Measurements from ENCODE around the gene CLEC1A. TPM values are rescaled to one million over a fixed set of nuclear protein-coding genes. Genes with fewer than 3 reads are reported as not detected.

The CLEC1A gene
- total RNA-seq, 4 donors from 2014 or later: 2.1 TPM; not detected in 3

DNA sequence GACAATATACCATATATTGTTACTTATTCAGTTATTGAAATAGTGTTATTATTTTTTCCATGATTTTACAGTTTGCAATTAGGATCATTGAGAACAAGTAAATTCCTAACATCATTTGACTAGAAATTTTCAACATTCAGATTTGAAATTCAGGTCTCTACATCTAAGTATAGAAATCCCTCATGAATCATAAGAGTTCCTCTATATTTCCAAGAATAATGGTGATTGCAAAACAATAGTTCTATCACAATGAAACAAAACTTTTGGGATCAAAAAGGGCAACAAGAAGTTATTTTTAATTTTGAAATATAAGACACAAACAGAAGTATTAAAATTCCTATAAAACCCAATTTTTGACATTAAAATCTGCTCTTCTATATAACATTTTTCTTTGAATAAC lies 10.8 kb downstream of the CLEC1A start:
- Histone ChIP-seq H3K27ac (no peak overlapping the region), H3K4me1 (no peaks in the 10 kb centered on the region), H3K9me3 (peaks cover 0 to 4% (median 0%) of the 10 kb centered on the region in 4 donors), H3K27me3 (no peaks in the 10 kb centered on the region), H3K4me3 (no peak overlapping the region), H3K36me3 (no peaks in the 10 kb centered on the region)
- DNase-seq: no peak
- TF ChIP-seq, protein P1, sequence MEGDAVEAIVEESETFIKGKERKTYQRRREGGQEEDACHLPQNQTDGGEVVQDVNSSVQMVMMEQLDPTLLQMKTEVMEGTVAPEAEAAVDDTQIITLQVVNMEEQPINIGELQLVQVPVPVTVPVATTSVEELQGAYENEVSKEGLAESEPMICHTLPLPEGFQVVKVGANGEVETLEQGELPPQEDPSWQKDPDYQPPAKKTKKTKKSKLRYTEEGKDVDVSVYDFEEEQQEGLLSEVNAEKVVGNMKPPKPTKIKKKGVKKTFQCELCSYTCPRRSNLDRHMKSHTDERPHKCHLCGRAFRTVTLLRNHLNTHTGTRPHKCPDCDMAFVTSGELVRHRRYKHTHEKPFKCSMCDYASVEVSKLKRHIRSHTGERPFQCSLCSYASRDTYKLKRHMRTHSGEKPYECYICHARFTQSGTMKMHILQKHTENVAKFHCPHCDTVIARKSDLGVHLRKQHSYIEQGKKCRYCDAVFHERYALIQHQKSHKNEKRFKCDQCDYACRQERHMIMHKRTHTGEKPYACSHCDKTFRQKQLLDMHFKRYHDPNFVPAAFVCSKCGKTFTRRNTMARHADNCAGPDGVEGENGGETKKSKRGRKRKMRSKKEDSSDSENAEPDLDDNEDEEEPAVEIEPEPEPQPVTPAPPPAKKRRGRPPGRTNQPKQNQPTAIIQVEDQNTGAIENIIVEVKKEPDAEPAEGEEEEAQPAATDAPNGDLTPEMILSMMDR (IDR thresholded peaks at IDR 0.05): no peak
- TF ChIP-seq POLR2A (IDR thresholded peaks at IDR 0.05): no peak

DNA sequence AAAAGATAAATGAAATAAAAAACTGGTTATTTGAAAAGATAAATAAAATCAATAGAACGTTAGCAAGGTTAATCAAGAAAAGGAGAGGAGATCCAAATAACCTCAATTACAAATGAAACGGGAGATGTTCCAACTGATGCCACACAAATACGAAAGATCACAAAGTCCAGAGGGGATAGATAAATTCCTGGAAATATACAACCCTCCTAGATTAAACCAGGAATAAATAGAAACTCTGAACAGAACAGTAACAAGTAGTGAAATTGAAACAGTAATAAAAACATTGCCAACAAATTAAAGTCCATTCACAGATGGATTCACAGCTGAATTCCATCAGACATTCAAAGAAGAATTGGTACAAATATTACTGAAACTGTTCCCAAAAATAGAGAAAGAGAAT lies 12.4 kb downstream of the CLEC1A start:
- Histone ChIP-seq H3K27ac (no peak overlapping the region), H3K4me1 (no peaks in the 10 kb centered on the region), H3K36me3 (no peaks in the 10 kb centered on the region), H3K27me3 (no peaks in the 10 kb centered on the region), H3K9me3 (peaks cover 0 to 4% (median 0%) of the 10 kb centered on the region in 4 donors), H3K4me3 (no peak overlapping the region)
- no peak for DNase-seq
- no peak for TF ChIP-seq POLR2A (IDR thresholded peaks at IDR 0.05)
- TF ChIP-seq, protein P1 (IDR thresholded peaks at IDR 0.05): no peak

DNA sequence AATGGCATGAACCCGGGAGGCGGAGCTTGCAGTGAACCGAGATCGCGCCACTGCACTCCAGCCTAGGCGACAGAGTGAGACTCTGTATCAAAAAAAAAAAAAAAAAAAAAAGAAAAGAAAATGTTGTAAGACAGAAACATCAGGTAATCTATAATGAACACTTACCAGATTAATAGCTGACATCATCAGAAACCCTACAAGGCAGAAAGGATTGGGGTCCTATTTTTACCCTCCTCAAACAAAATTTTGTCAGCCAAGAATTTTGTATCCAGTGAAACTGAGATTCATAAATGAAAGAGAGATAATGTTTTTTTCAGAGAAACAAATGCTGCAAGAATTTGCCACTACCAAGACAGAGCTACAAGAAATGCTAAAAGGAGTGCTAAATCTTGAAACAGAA lies 14.1 kb downstream of the CLEC1A start:
- H3K9me3 ChIP-seq: peaks cover 0 to 4% (median 0%) of the 10 kb centered on the region in 4 donors
- no peaks in the 10 kb centered on the region for H3K27me3 ChIP-seq
- H3K4me1 ChIP-seq: no peaks in the 10 kb centered on the region
- TF ChIP-seq POLR2A (IDR thresholded peaks at IDR 0.05): no peak
- TF ChIP-seq, protein P1 (IDR thresholded peaks at IDR 0.05): no peak
- H3K36me3 ChIP-seq: no peaks in the 10 kb centered on the region
- no peak overlapping the region for H3K4me3 ChIP-seq
- no peak overlapping the region for H3K27ac ChIP-seq
- no peak for DNase-seq

DNA sequence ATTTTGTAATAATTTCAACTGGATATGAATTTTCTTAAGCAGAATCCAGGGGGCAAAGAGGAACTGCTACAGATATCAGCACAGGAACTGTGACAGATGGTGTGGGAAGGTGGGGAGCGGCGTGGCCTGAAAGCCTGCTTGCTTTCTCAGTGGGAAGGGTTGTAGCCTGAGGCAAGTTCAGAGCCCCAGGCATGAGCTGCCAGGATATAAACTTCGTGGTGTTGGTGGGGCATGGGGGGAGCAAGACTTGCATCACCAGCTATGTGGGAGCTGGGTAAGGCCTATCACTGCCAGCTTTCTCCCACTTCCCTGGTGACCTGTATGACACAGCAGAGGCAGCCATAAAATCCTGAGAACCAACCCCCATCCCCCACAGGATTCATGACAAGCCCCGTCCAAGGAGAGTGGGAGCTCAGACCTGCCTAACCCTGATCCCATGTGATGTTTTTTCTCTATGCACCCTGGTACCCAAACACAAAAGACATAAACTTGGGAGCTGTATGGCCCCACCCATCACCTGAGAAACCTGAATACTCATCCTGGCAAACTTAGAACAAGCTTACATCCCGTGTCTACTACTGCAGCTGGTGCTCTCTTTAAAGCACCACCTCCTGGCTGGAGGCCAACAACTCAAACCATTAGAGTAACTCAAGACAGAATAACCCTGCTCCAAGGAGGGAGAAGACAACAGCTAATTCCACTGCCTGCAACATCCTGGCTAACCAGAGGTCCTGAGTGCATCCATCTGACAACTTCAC lies 16.5 kb downstream of the CLEC1A start:
- no peak for DNase-seq
- Histone ChIP-seq H3K9me3 (peaks cover 0 to 4% (median 0%) of the 10 kb centered on the region in 4 donors), H3K27me3 (no peaks in the 10 kb centered on the region), H3K36me3 (no peaks in the 10 kb centered on the region), H3K27ac (no peak overlapping the region), H3K4me1 (no peaks in the 10 kb centered on the region), H3K4me3 (no peak overlapping the region)
- TF ChIP-seq POLR2A (IDR thresholded peaks at IDR 0.05): no peak
- TF ChIP-seq, protein P1 (IDR thresholded peaks at IDR 0.05): no peak

DNA sequence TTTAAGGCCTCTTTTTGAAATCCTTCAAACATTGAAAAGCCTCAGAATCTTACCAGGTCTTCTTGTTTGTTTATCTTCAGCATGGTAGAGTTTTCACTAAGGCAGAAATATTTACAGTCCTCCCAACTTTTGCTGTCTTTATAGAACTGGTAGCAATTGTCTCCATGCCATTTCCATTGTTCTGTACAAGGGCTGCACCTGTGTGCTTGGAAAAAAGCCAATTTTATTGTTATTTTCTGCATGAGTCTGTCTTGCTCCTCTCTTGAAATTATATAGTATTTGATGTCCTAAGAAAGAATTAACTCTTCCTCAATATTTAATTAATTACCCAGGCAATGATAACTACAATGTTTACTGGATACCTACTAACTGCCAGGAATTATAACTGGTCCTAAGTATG lies 23.3 kb downstream of the CLEC1A start:
- Histone ChIP-seq H3K9me3 (no peaks in the 10 kb centered on the region), H3K36me3 (no peaks in the 10 kb centered on the region), H3K27ac (no peak overlapping the region), H3K4me3 (no peak overlapping the region), H3K27me3 (no peaks in the 10 kb centered on the region), H3K4me1 (no peaks in the 10 kb centered on the region)
- no peak for DNase-seq
- TF ChIP-seq, protein P1 (IDR thresholded peaks at IDR 0.05): no peak
- TF ChIP-seq POLR2A (IDR thresholded peaks at IDR 0.05): no peak
